Colonic mucosa (tissue), 4 donors: Measurements from ENCODE around the gene PIP5K1B. TPM values are rescaled to one million over a fixed set of nuclear protein-coding genes. Genes with fewer than 3 reads are reported as not detected.

Experiments
- DNase-seq: peaks from one replicate; pipeline ENCODE4 v3.0.0-alpha.2; 2020
- H3K27ac ChIP-seq: fragments of 200-600 bp; one replicate; pipeline ENCODE4 v1.8.0; 2021
- H3K27me3 ChIP-seq: fragments of 200-600 bp; one replicate; pipeline ENCODE4 v1.8.0; 2021
- H3K36me3 ChIP-seq: fragments of 200-600 bp; one replicate; pipeline ENCODE4 v1.8.0; 2021
- H3K4me1 ChIP-seq: fragments of 200-600 bp; one replicate; pipeline ENCODE4 v1.8.0; 2021; ENCODE audit warnings: mild to moderate bottlenecking
- H3K4me3 ChIP-seq: fragments of 200-600 bp; one replicate; pipeline ENCODE4 v1.8.0; 2021
- H3K9ac ChIP-seq, 2 donors: one replicate each; pipeline ENCODE4 v1.7.0; 2013; ENCODE audit warnings: control low read depth in 2 of 2, low read depth in 2 of 2, low read length in 2 of 2
- H3K9me3 ChIP-seq: fragments of 200-600 bp; one replicate; pipeline ENCODE4 v1.8.0; 2021
- CTCF ChIP-seq: fragments of 200-600 bp; IDR thresholded peaks from one replicate; pipeline ENCODE4 v1.8.0; 2022; ENCODE audit warnings: antibody characterized with exemption, mild to moderate bottlenecking
- intact Hi-C: fragments of 100-400 bp; cut with DNase I; formaldehyde crosslinking; loops from one replicate; pipeline ENCODE4 v1.14.1; 2022
- total RNA-seq, 2 donors: library from RNA; stranded (reverse); fragmentation: NEBNext Ultra II Directional in 1 of 2; extraction: Animal tissue kit (Norgen Biotek cat#: 25700) in 1 of 2; gene quantifications; one replicate each; pipeline ENCODE4 v1.2.1, GENCODE V29; 2021
- donor health status: healthy.
- donor health status: DM: no; HTN: no; CAD: no.
- donor health status: DM: no; HTN: no; CAD: no.

PIP5K1B gene
- total RNA-seq, 2 donors from 2014 or later: 59.2 to 74.2 TPM

DNA sequence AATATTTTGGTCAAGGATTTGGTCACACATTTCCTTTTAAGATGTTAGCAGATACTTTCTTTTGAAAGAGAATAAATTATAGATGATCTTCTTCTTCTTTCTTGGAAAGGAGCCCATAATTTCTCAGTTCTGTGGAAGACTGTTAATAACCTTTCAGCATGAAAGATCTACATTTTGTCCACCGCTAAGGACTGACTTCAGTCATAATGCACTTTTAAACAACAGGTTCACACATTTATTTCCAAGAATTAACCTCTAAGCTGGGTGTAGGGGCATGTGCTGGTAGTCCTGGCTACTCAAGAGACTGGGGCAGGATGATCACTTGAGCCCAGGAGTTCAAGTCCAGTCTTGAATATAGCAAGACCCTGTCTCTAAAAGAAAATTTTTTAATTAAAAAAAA is 215.9 kb downstream of the PIP5K1B start:
- no peaks in the 10 kb centered on the region for H3K27me3 ChIP-seq
- no peak overlapping the region for H3K27ac ChIP-seq
- H3K36me3 ChIP-seq: no peaks in the 10 kb centered on the region
- no peaks in the 10 kb centered on the region for H3K9me3 ChIP-seq
- no peaks in the 10 kb centered on the region for H3K4me1 ChIP-seq
- intact Hi-C loops: no loop called here
- DNase-seq: no peak
- no peak overlapping the region for H3K4me3 ChIP-seq
- TF ChIP-seq CTCF: no peak
- no peak overlapping the region for H3K9ac ChIP-seq

GRCh38 chr9:68923480-68923879 is 218.4 kb downstream of the PIP5K1B start:
- Histone ChIP-seq H3K4me1 (no peaks in the 10 kb centered on the region), H3K9me3 (no peaks in the 10 kb centered on the region), H3K36me3 (no peaks in the 10 kb centered on the region), H3K4me3 (no peak overlapping the region), H3K27me3 (no peaks in the 10 kb centered on the region), H3K9ac (no peak overlapping the region), H3K27ac (no peak overlapping the region)
- TF ChIP-seq CTCF: no peak
- intact Hi-C loops: no loop called here
- no peak for DNase-seq

- DNase-seq: no peak
- no peaks in the 10 kb centered on the region for H3K27me3 ChIP-seq
- H3K27ac ChIP-seq: no peak overlapping the region
- H3K9me3 ChIP-seq: no peaks in the 10 kb centered on the region
- H3K36me3 ChIP-seq: no peaks in the 10 kb centered on the region
- H3K4me1 ChIP-seq: no peaks in the 10 kb centered on the region
- intact Hi-C loops: no loop called here
- no peak overlapping the region for H3K4me3 ChIP-seq
- H3K9ac ChIP-seq: no peak overlapping the region
- TF ChIP-seq CTCF: no peak
Observed at GRCh38 chr9:68925175-68925574, 220.1 kb downstream of the PIP5K1B start.

- Histone ChIP-seq H3K27ac (no peak overlapping the region), H3K27me3 (no peaks in the 10 kb centered on the region), H3K9me3 (no peaks in the 10 kb centered on the region), H3K36me3 (no peaks in the 10 kb centered on the region), H3K9ac (no peak overlapping the region), H3K4me3 (no peak overlapping the region), H3K4me1 (no peaks in the 10 kb centered on the region)
- no peak for TF ChIP-seq CTCF
- DNase-seq: no peak
- intact Hi-C loops: no loop called here
Observed at GRCh38 chr9:68927165-68927564, 222.1 kb downstream of the PIP5K1B start.

DNA sequence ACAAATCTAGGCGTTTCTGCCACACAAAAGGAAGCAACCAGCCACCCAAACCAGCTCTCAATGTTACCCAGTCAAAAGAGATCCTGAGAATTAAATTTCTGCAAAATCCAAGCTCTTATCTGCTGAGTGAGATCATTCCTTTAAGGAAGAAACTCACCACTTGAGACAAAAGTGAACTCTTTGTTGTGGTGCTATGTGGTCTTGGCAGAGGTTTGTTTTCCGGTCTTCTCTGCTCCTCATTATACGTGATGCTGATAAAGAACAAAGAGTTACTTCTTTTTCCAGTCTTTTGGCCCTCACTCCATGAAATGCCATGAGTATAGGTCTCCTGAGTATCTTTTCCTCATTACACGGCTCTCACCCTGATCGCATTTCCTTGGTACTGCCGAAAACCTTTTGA is 226.8 kb downstream of the PIP5K1B start:
- no peak overlapping the region for H3K27ac ChIP-seq
- no peaks in the 10 kb centered on the region for H3K4me1 ChIP-seq
- H3K27me3 ChIP-seq: no peaks in the 10 kb centered on the region
- no peak for DNase-seq
- H3K36me3 ChIP-seq: no peaks in the 10 kb centered on the region
- intact Hi-C loops: no loop called here
- no peak for TF ChIP-seq CTCF
- no peaks in the 10 kb centered on the region for H3K9me3 ChIP-seq
- H3K9ac ChIP-seq: no peak overlapping the region
- H3K4me3 ChIP-seq: no peak overlapping the region

- no peak overlapping the region for H3K27ac ChIP-seq
- no peak for TF ChIP-seq CTCF
- intact Hi-C loops: no loop called here
Observed at GRCh38 chr9:68932458-68932857, 227.4 kb downstream of the PIP5K1B start.

More at GRCh38 chr9:68932458-68932857, 227.4 kb downstream of the PIP5K1B start:
- no peaks in the 10 kb centered on the region for H3K9me3 ChIP-seq
- DNase-seq: no peak
- no peak overlapping the region for H3K4me3 ChIP-seq
- H3K9ac ChIP-seq: no peak overlapping the region
- no peaks in the 10 kb centered on the region for H3K4me1 ChIP-seq
- no peaks in the 10 kb centered on the region for H3K36me3 ChIP-seq
- H3K27me3 ChIP-seq: no peaks in the 10 kb centered on the region
